ENCODE data around the gene TES.

Gene TES

DNA sequence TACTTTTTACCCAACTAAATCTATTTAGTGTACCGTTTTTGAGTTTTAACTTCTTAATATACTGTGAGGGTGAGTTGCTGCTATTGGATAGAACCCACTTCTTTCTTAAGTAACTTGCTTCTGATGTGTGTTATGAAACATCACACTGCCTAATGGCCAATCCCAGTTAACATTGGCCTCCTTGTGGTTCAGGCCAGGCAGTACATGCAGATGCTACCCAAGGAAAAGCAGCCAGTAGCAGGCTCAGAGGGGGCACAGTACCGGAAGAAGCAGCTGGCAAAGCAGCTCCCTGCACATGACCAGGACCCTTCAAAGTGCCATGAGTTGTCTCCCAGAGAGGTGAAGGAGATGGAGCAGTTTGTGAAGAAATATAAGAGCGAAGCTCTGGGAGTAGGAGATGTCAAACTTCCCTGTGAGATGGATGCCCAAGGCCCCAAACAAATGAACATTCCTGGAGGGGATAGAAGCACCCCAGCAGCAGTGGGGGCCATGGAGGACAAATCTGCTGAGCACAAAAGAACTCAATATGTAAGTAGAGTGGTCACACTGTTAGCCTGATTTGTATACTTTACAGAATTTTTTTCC, 39.7 kb downstream of the TES start:
- no peak for DNase-seq

DNA sequence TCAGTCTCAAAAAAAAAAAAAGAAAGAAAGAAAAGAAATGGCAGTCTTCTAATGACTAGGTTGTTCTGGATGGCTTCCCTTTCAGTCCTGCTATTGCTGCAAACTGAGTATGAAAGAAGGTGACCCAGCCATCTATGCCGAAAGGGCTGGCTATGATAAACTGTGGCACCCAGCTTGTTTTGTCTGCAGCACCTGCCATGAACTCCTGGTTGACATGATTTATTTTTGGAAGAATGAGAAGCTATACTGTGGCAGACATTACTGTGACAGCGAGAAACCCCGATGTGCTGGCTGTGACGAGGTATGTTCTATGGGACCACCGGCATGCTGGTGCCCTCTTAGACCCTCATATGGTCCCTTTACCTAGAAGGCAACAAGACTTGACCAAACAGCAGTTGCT, 41.3 kb downstream of the TES start:
- no peak for DNase-seq

GRCh38 chr7:116252249-116252648, 41.9 kb downstream of the TES start:
- no peak for DNase-seq

DNA sequence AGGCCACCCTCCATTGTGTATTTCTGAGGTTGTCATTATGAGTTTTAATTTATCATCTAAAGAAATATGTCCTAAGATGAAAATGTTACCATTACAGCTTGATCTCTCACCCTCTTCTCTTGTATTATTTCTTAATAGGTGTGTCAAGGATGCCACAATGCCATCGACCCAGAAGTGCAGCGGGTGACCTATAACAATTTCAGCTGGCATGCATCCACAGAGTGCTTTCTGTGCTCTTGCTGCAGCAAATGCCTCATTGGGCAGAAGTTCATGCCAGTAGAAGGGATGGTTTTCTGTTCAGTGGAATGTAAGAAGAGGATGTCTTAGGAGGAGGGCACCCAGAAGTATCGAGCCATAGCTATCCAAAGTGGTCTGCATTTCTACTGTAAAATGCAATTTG, 46.8 kb downstream of the TES start:
- DNase-seq = no peak

DNA sequence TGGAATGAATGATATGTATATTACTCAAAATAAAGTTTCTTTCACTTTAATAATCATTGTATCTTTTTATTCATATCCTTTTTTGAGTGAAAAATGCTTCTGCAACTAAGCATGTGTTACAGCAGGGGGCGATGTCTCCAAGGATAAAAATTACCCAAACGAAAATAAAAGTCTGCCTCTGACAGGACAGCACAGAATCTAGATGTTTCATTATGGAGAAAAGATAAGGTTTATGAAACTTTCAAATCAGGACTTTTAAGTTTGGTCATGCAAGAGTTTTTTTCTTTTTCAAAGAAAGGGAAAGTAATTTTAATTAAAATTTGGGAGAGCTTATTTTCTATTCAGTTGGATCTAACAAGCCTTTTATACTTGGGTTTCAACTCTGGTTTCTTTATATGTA, 48.4 kb downstream of the TES start:
- DNase-seq = no peak

DNA sequence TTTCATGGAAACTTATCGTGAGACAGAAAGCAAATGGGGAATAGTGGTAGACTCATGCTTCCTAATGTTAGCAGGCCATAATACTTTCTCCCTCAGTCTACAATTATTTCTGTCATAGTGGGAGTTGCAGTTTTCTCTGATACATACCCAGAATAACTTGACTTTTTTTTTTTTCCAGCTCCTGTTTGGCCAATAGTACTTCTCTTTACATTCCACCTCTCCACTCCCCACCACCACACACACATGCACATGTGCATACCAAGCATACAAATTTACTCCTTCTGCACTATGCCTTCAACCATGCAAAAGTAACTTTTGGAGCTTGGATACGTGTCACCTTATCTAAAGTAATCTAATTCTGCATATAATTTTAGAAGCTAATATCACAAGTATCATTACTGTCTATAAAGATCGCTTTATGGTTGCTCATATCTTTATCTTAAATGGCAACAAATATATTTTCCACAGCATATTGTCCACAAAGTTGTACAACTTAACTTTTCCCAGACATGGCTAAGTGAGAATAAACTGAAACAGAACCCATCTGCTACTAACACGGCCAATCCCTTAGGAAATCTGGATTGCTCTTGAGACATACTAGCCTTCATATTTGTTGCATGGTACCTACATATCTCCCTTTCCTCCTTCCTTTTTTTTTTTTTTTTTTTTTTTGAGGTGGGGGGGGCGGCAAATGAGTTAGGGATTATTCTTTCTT, 49.0 kb downstream of the TES start:
- no peak for DNase-seq

DNA sequence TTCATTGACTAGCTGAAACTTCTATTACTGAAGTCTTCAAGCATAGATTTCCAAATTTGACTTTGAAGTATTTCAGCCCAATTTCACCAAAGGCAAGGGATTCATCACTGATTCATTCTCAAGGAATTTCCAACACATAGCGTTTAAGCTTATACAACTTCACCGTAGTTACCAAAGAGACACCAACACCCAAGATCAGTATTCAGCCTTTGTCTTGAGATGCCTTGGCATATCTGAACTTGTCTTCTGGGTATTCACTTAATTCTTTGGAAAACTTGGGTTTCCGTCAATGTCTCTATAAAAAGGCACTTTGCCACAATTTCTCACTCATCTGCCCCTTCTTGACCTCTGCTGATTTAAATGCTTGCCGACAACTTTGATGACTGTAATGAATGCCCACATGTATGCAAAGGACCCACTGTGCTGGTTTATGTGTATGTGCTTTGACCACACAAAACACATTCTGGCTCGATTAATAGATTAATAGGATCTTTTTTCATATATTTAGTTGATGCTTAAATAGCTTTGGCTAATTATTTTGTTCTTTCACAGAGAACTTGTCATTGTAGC, 49.6 kb downstream of the TES start:
- no peak for DNase-seq

DNA sequence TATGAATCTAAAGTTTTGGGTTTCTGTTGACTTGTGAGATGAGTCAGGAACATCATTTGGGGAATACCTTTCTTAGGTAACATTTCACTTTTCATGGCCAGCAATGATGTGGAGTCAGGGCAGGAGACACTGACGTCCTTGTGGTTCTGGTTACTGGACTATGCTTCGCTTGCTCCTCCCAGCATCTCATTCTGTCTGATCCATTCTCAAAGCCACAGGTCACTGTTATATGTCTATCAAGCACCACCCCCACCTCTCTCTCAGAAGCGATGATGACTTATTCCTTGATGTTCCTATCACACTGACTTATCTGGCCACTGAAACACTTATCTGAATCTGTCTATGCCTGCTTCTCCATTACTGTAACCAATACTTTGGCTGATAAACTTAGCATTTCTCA, 51.6 kb downstream of the TES start:
- DNase-seq = no peak

GRCh38 chr7:116265881-116266280, 55.5 kb downstream of the TES start:
- DNase-seq = no peak

DNA sequence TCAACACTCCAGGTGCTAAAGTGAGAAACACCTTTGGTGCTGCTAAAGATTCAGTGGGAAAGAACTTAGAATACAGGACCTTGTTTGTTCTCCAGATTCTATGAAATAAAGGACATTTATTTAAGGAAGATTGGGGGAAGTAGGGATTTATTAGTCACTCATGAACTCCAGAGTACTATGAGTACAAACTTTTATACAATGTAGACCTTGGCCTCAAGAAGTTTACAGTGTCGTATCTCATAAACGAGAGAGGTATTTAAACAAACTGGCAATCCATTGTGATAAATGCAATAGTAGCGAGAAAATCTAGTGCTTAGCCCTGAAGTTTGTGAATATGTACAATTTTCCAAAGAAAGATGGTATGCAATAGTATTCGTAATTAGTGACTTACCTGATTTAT, 59.1 kb downstream of the TES start:
- DNase-seq = no peak

- no peak for DNase-seq
These were observed 61.0 kb downstream of the TES start for GRCh38 chr7:116271161-116271913.

- peak; percentile 28 for DNase-seq
These were observed 61.9 kb downstream of the TES start for GRCh38 chr7:116271963-116272886.

GRCh38 chr7:116273283-116273917, 63.1 kb downstream of the TES start:
- no peak for DNase-seq

GRCh38 chr7:116273918-116274301, 63.6 kb downstream of the TES start:
- no peak for DNase-seq

DNA sequence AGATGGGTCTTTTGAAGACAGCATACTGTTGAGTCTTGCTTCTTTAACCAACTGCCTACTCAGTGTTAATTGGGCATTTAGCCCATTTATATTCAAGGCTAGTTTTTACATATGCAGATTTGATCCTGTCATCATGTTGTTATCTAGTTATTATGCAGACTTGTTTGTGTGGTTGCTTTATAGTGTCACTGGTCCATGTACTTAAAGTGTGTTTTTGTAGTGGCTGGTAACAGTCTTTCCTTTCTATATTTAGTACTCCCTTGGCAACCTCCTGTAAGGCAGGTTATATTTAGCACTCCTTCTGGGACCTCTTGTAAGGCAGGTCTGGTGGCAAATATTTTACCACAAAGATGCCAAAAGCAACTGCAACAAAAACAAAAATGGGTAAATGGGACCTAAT, 66.7 kb downstream of the TES start:
- DNase-seq = no peak

GRCh38 chr7:116279217-116279616, 68.9 kb downstream of the TES start:
- DNase-seq = no peak

DNA sequence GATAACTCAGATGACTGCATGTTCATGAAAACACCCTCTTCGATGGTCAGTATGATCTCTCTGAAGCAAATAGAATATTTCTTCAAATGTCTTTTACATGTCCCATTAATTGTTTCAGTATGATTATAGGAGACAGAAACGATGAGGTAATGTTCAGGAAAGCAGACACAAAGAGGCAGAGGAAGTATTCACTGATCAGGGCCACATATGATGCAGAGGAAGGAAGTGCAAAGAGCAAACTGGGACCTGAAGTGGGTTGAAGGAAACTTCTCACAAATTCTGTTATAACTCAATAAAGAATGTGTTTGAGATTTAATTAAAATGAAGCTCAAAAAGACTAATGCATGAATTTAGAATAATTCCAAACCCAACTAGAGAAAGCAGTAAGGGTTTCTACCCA, 70.5 kb downstream of the TES start:
- DNase-seq = no peak

GRCh38 chr7:116283595-116284204, 73.4 kb downstream of the TES start:
- no peak for DNase-seq

- DNase-seq = no peak
These were observed 74.1 kb downstream of the TES start for GRCh38 chr7:116284390-116284789.

DNA sequence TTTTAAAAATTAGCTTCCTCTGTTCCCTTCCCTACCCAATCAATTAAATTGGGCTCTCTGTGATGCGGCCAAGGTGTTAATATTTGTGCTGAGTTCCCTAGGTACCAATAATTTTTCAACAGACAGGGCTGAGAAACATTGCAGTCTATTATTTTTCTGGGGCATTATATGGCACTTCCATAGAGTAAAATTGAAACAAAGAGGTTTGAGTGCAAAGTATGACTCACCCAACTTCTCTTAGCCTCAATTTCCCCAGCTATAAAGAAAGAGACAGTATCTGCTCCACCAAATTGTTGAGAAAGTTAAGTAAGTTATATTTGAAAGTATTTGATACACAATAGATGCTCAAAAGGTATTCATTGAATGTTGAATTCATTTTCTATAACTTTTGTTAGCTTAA, 74.9 kb downstream of the TES start:
- no peak for DNase-seq

DNA sequence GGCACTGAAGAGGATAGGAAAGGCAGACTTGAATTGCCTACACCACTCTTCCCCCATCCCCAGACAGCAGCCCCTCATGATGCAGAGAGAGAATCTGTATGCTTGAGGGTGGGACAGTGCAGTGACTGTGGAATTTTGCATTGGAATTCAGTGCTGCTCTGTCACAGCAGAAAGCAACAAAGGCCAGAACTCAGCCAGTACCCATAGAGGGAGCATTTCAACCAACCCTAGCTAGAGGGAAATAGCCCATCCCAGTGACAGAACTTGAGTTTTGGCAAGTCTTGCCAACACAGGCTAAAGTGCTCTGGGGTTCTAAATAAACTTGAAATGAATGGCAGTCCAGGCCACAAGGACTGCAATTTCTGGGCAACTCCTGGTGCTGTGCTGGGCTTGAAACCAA, 80.4 kb downstream of the TES start:
- no peak for DNase-seq

DNA sequence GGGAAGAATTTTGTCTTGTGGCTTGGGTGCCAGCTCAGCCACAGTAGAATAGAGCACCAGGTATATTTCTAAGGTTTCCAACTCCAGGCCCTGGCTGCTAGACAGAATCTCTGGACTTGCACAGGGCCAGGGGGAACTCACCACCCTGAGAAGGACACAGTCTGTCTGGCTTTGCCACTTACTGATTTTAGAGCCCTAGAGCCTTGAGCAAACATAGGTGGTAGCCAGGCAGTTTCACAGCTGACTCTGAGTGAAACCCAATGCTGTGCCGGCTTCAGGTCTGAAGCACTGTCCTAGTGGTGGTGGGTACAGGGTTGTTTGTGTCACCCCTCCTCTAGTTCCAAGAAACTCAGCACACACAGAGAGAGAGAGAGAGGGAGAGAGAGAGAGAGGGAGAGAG, 81.6 kb downstream of the TES start:
- no peak for DNase-seq

Data from T1000 (cell line).